Mesodermal cell (in vitro differentiated cells): Measurements from ENCODE around the gene XIRP2.

Source experiments
- H3K27ac ChIP-seq: 2 replicates; pipeline ENCODE4 v1.7.0; 2013; ENCODE audit warnings: mild to moderate bottlenecking, low read depth, low read length, moderate library complexity; ENCODE audit not compliant: severe bottlenecking
- H3K36me3 ChIP-seq: 2 replicates; pipeline ENCODE4 v1.7.1; 2013; ENCODE audit warnings: mild to moderate bottlenecking, low read length, moderate library complexity; ENCODE audit not compliant: control insufficient read depth, insufficient read depth
- H3K4me1 ChIP-seq: one replicate; pipeline ENCODE4 v1.7.1; 2013; ENCODE audit warnings: mild to moderate bottlenecking, low read length; ENCODE audit not compliant: insufficient read depth, control insufficient read depth, poor library complexity, severe bottlenecking
- H3K4me3 ChIP-seq: 2 replicates; pipeline ENCODE4 v1.7.0; 2013; ENCODE audit warnings: low read length, control low read depth, mild to moderate bottlenecking; ENCODE audit not compliant: insufficient read depth, poor library complexity, severe bottlenecking; ENCODE audit errors: extremely low read depth
- H3K9me3 ChIP-seq: 2 replicates; pipeline ENCODE4 v1.7.1; 2013; ENCODE audit warnings: mild to moderate bottlenecking, low read length, moderate library complexity; ENCODE audit not compliant: control insufficient read depth
- WGBS, 2 experiments: methylation state at CpG; one replicate each; pipeline ENCODE4 v1.1.5; 2013; ENCODE audit warnings: missing lambda C conversion rate in 2 of 2; ENCODE audit not compliant: insufficient coverage in 2 of 2; 5-methylcytosine and 5-hydroxymethylcytosine counted together

The XIRP2 gene

DNA sequence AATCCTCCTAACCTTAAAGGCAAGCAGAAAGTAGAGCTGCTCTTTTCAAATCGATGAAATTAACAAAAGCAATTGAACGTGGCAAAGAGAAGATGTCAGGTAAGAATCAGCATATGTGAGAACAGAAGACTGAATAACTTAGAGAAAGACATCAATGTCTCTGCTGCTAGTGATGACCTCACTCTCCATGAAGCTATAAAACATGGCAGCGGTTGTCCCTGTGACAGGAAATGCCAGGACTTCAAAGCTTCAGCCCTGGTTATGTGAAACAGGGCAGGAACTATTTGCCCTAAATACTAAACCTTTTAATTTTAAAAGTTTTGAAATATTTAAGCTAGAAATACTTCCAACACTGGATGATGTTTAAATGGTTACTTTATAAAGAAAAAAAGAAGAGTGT, 383.7 kb downstream of the XIRP2 start:
- Histone ChIP-seq H3K27ac (no peak overlapping the region), H3K9me3 (peaks cover 13% of the 10 kb centered on the region), H3K4me1 (peaks cover 4% of the 10 kb centered on the region), H3K4me3 (no peak overlapping the region), H3K36me3 (no peaks in the 10 kb centered on the region)
- WGBS, 2 experiments = 35% methylated on average over 2 of the region's 3 CpGs; no CpG with 5 or more reads in 1 of the 2 experiments

DNA sequence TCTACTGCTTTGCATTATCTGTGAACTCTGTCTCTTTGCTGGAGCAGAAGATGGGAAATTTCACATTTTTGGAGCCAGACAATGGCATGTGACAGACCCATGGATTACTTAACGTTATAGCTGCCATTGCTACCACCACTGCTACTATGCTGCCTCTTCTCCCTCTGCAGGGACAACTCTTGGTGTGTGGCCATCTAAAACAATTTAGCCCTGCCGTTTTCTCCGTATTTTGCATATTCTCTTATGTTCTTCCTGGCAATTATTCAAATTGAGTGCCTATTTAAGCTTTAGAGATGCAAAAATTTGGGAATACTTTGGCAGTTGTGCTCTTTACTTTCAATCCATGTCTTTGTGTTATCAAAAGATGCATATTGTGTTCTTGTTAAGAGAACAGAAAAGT, 386.8 kb downstream of the XIRP2 start:
- H3K27ac ChIP-seq = no peak overlapping the region
- H3K4me1 ChIP-seq = peaks cover 4% of the 10 kb centered on the region
- H3K9me3 ChIP-seq = no peaks in the 10 kb centered on the region
- no peaks in the 10 kb centered on the region for H3K36me3 ChIP-seq
- 0 to 18% methylated on average over 1 to 2 of the region's 3 CpGs for WGBS, 2 experiments
- no peak overlapping the region for H3K4me3 ChIP-seq

DNA sequence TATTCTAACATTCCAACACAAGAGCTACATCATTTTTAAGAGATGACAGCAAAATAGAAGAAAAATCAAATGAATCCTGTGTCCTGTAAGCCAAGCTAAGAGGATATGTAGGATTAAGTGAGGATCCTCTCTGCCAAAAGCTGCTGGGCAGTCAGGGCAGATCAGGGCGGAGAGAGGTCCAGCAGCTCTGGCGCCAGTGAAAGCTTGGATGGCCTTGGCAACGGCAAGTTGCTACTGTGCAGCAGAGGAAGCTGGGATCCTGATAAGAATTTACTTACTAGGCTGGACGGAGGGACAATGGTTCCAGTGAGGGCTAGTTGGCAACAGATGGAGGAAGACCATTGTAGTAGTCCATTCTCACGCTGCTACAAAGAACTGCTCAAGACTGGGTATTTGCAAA, 391.5 kb downstream of the XIRP2 start:
- 94 to 96% methylated on average over 5 of the region's 5 CpGs for WGBS, 2 experiments
- peaks cover 4% of the 10 kb centered on the region for H3K9me3 ChIP-seq
- no peaks in the 10 kb centered on the region for H3K4me1 ChIP-seq
- no peak overlapping the region for H3K27ac ChIP-seq
- H3K4me3 ChIP-seq = no peak overlapping the region
- no peaks in the 10 kb centered on the region for H3K36me3 ChIP-seq

DNA sequence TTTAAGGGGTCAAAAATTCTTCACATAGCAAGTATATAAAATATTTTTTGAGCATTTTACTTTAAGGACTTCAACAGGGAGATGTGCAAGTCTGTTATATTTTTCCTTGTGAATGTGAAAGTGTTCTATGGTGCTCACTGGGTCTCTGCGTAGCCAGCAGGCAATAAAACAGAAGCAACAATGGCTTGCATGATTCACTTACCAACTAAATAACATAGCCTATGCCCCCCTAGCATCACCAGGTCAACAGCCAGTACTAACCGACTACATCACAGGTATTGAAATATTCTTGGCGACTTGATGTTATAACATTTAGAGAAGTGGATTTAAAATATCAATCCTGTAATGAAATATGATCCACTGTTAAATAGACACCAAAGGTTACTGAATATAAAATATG, 398.9 kb downstream of the XIRP2 start:
- Histone ChIP-seq H3K36me3 (no peaks in the 10 kb centered on the region), H3K9me3 (peaks cover 4% of the 10 kb centered on the region), H3K4me1 (no peaks in the 10 kb centered on the region), H3K4me3 (no peak overlapping the region), H3K27ac (no peak overlapping the region)
- no CpG with 5 or more reads among the region's 3 CpGs for WGBS, 2 experiments

DNA sequence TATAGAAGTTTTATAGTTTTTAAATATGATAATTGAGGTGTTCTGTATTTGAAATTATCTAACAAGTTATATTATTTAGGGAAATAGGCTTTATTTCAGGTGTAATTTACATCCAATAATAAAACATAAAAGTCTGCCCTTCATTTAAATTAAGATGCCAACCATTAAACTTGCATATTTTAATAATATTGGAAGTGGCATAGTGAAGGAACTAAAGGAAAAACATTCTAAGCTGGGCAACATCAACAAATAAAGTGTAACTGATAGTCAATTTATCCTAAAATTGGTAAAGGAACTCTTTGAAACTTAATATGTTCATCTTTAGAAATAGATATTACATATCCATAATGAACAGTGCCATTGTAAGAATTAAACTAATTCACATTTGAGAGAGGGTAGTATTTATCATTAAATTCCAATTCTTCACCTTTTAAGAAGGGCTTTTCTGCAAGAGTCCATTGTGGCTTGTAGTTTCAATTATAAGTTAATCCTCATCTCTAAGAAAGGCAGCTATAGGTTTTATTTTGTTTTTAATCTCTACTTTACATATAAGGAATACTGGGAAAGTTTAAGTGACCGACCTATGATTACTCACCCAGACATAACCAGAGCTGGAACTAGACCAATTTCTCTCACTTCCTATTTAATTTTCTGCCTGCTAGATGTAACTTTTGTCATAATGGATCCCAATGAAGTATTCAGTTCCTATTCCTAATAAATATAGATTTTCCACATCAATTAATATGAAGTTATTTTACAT, 401.6 kb downstream of the XIRP2 start:
- WGBS, 2 experiments = no CpG with 5 or more reads among the region's 1 CpG
- Histone ChIP-seq H3K4me1 (no peaks in the 10 kb centered on the region), H3K9me3 (no peaks in the 10 kb centered on the region), H3K27ac (no peak overlapping the region), H3K36me3 (no peaks in the 10 kb centered on the region), H3K4me3 (no peak overlapping the region)

DNA sequence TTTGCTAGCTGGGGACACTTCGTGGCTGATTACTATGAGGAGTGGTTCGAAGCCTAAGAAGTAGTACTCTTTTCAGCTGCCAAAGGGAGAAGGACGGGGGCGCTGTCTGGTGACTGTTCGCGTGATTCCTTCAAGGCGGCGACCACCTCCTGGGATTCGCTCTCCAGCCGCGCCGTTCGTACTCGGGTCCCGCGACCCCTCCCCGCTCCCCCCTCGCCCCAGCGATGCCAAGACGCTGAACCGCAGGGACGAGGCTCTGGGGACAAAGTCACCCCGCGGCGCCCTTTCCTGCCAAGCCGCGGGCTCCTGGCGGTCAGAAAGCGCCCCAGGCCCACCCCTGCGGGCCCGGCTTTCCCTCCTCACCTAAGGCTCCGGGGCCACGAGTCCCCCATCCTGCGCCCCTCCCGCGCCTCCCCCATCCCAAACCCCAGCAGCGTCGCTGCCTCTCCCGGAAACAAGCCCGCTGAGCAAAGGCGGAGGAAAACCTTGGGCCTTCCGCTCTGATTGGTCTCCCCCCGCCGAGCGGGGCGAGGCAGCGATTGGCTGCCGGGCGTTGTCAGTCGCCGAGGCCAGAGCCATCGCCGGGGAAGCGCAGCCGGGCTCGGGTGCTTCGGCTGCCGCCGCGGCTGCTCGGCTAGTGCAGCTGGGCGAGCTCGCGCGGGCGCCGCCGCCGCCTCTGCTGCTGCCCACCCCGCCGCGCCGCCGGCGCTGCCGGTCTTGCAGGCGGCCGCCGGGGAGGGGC, 404.3 kb downstream of the XIRP2 start, which contains the start of gene B3GALT1:
Gene B3GALT1 (plus strand): TSS at position 572 of the 742 bp plus-strand sequence.
- no peaks in the 10 kb centered on the region for H3K36me3 ChIP-seq
- H3K27ac ChIP-seq = peak within 1 kb of the TSS; percentile 95
- H3K4me1 ChIP-seq = peaks cover 3% of the 10 kb centered on the region
- H3K4me3 ChIP-seq = peak within 1 kb of the TSS; percentile 82
- WGBS, 2 experiments = 0% methylated on average over 66 of the region's 79 CpGs
- no peaks in the 10 kb centered on the region for H3K9me3 ChIP-seq

DNA sequence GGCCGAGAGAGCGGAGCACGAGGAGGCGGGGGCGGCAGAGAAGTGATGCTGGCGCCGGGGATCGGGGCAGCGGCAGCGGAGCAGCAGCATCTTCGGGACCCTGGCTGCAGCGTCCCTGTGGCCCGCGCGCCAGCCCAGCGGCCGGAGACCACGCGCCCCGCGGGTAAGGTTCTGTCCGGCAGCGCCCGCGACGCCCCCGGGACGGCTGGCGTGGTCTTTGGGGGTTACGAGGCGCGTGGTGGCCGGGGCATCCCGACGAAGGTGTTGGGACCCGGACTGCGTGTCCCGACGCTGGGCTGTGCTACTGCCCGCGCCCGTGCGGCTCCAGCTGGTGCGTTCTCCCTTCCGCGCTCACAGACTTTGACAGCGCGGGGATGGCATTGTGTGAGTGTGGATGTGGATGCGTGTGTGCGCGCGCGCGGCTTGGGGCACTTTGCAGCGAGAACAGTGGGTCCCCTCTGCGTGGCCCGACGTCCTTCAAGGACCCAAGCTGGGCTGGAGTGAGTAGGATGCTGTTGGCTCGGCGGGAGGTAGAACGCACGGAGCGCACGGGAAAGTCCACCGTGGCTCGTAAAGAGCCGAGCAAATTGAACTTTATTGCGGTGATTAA, 405.0 kb downstream of the XIRP2 start:
- peaks cover 3% of the 10 kb centered on the region for H3K4me1 ChIP-seq
- WGBS, 2 experiments = 0% methylated on average over 41 to 47 of the region's 68 CpGs
- H3K27ac ChIP-seq = no peak overlapping the region
- H3K9me3 ChIP-seq = no peaks in the 10 kb centered on the region
- H3K36me3 ChIP-seq = no peaks in the 10 kb centered on the region
- H3K4me3 ChIP-seq = peak overlapping the region; percentile 82

DNA sequence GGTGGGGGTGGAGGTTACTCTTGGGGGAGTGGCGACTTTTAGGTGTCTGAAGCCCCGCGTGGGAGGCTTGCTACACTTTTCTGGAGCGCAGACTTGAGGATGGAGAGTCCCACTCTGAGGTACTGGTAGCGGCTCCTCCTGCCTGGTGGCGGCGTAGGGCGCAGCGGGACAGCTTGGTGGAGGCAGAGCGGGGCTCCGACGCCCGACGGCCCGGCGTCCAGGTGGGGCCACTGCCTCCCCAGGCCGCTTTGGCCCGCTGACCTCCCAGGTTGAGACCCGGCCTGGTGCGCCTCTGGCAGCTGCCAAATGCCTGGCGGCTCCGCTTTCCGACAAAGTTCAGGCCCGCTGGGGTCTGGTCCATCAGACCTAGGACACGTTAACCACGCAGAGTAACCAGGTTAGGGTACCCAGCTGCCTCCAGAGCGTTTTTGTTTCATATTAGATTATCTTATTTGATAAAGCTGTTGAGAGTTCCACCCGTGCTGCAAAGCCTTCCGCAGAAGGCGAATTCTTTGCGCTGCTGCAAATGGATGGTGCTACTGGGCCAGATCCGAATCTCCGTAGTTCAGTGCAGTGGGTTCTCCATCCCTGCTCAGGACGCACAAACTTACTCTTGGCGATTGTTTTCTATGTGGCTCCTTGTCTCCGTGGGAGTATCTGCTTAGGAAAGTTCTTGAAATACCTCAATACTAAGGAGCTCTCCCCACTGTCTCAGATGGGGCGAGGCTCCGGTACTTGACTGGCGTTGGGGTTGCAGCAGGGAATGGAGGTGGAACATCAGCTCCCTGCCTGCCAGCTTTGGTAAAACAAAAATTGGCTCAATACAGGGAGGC, 405.9 kb downstream of the XIRP2 start:
- H3K27ac ChIP-seq = no peak overlapping the region
- H3K9me3 ChIP-seq = no peaks in the 10 kb centered on the region
- 1 to 2% methylated on average over 32 to 34 of the region's 39 CpGs for WGBS, 2 experiments
- peak overlapping the region; percentile 82 for H3K4me3 ChIP-seq
- H3K36me3 ChIP-seq = no peaks in the 10 kb centered on the region
- H3K4me1 ChIP-seq = peaks cover 5% of the 10 kb centered on the region

DNA sequence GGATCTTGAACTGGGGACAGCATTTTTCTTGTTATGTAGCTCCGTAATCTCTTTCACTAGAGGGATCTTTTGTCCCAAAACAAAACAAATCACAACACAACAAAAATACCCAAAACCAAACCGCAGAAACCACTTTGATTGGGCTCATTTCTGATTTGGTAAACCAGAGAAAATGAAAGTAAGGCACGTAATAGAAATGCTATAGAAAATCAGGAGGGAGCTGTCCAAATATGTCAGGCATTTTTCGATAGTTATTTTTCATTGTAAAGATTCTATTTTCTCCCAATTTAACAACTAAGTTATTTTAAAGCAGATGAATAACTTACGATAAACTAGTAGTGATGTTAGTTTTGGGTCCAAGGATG, 406.5 kb downstream of the XIRP2 start:
- Histone ChIP-seq H3K36me3 (no peaks in the 10 kb centered on the region), H3K9me3 (no peaks in the 10 kb centered on the region), H3K4me1 (peaks cover 5% of the 10 kb centered on the region), H3K27ac (no peak overlapping the region), H3K4me3 (peak overlapping the region; percentile 82)
- 36% methylated on average over 2 of the region's 5 CpGs; no CpG with 5 or more reads in 1 of the 2 experiments for WGBS, 2 experiments

DNA sequence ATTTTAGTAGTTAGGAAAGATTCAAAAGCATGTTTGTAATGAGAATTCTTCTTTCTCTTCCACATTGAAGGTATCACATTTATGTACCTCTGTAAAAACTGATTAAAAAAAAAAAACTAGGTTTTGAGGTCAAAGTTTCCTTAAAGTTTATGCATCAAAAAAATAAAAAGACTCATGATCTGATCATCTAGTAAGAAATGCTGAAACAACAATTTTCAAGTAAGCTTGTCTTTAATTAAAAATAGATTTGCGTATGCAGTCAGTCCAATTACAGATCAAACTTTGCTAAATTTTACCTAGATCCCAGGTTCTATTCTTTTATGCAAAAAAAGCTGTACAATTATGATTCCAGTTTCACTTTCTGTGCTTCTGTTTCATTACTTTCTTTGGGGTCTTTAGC, 409.0 kb downstream of the XIRP2 start:
- Histone ChIP-seq H3K9me3 (no peaks in the 10 kb centered on the region), H3K36me3 (peaks cover 4% of the 10 kb centered on the region), H3K4me1 (peaks cover 5% of the 10 kb centered on the region), H3K27ac (no peak overlapping the region), H3K4me3 (no peak overlapping the region)
- 100% methylated on average over 1 of the region's 1 CpG; no CpG with 5 or more reads in 1 of the 2 experiments for WGBS, 2 experiments
